WTC11 (cell line): ENCODE results near the gene ABCA12. TPM values are rescaled to one million over a fixed set of nuclear protein-coding genes. Genes with fewer than 3 reads are reported as not detected.
"Not testable (repeated sequence)": the region's sequence is repeated elsewhere in the genome, so short reads cannot be mapped to it uniquely, and the experiment has no call there.

Source experiments
- ATAC-seq: fragments of 200-7000 bp; cut with Tn5 transposase; 2 replicates; pipeline ENCODE4 v1.10.0; 2021; ENCODE audit warnings: mild to moderate bottlenecking, moderate library complexity
- CTCF ChIA-PET: fragments of 300-600 bp; sonication (Branson Sonifier 250); formaldehyde crosslinking; loops from one replicate; lab custom pipeline; 2021; ENCODE audit warnings: antibody characterized with exemption; lab: Charles Lee
- POLR2A ChIA-PET: fragments of 350-600 bp; sonication (Branson Sonifier 250); formaldehyde crosslinking; loops from one replicate; lab custom pipeline; 2021; ENCODE audit warnings: antibody characterized with exemption; lab: Charles Lee
- DNase-seq: peaks from one replicate; pipeline ENCODE4 v3.0.0; 2021; ENCODE audit warnings: low spot score
- H3K27ac Mint-ChIP-seq: 2 replicates; pipeline ENCODE4 v1.8.0; 2021; ENCODE audit warnings: mixed read lengths
- H3K27me3 Mint-ChIP-seq: 2 replicates; pipeline ENCODE4 v1.8.0; 2021; ENCODE audit warnings: low read depth, mild to moderate bottlenecking, moderate library complexity, mixed read lengths
- H3K36me3 Mint-ChIP-seq: 2 replicates; pipeline ENCODE4 v1.8.0; 2021; ENCODE audit warnings: mixed read lengths
- H3K4me1 Mint-ChIP-seq: 2 replicates; pipeline ENCODE4 v1.8.0; 2022; ENCODE audit warnings: mixed read lengths
- H3K4me3 Mint-ChIP-seq: 2 replicates; pipeline ENCODE4 v1.8.0; 2021; ENCODE audit warnings: mild to moderate bottlenecking, moderate library complexity, mixed read lengths
- H3K9me3 Mint-ChIP-seq: 2 replicates; pipeline ENCODE4 v1.8.0; 2021; ENCODE audit warnings: mixed read lengths
- CBFB ChIP-seq: sonication (generic); formaldehyde crosslinking; IDR thresholded peaks from 2 replicates; pipeline ENCODE4 v1.8.1; 2022; ENCODE audit warnings: mild to moderate bottlenecking, low read depth, missing genetic modification reagents
- ESRRA ChIP-seq: sonication (generic); formaldehyde crosslinking; IDR thresholded peaks from 2 replicates; pipeline ENCODE4 v1.8.1; 2022; ENCODE audit warnings: mild to moderate bottlenecking, missing genetic modification reagents, borderline replicate concordance
- ETV6 ChIP-seq: sonication (generic); formaldehyde crosslinking; IDR thresholded peaks from 2 replicates; pipeline ENCODE4 v1.8.1; 2022; ENCODE audit warnings: mild to moderate bottlenecking, missing genetic modification reagents
- MYBL2 ChIP-seq: sonication (generic); formaldehyde crosslinking; IDR thresholded peaks from 2 replicates; pipeline ENCODE4 v1.8.1; 2023; ENCODE audit warnings: mild to moderate bottlenecking, moderate library complexity, missing genetic modification reagents
- NFATC4 ChIP-seq: fragments of 250-450 bp; sonication (Bioruptor Pico); IDR thresholded peaks from 2 replicates; pipeline ENCODE4 v1.9.0; 2021; ENCODE audit warnings: mild to moderate bottlenecking
- NR3C1 ChIP-seq: sonication (generic); formaldehyde crosslinking; conservative IDR thresholded peaks from 2 replicates; pipeline ENCODE4 v1.8.1; 2023; ENCODE audit warnings: low read depth, mild to moderate bottlenecking, missing genetic modification reagents
- OVOL2 ChIP-seq: fragments of 250-450 bp; sonication (Bioruptor Pico); IDR thresholded peaks from 2 replicates; pipeline ENCODE4 v1.9.0; 2021; ENCODE audit warnings: mild to moderate bottlenecking, borderline replicate concordance
- ZNF121 ChIP-seq: sonication (generic); formaldehyde crosslinking; IDR thresholded peaks from 2 replicates; pipeline ENCODE4 v1.8.0; 2023; ENCODE audit warnings: missing genetic modification reagents
- ZNF138 ChIP-seq: sonication (generic); formaldehyde crosslinking; conservative IDR thresholded peaks from 2 replicates; pipeline ENCODE4 v1.8.1; 2022; ENCODE audit warnings: mild to moderate bottlenecking, moderate library complexity, missing genetic modification reagents
- ZNF263 ChIP-seq: sonication (generic); formaldehyde crosslinking; IDR thresholded peaks from 2 replicates; pipeline ENCODE4 v1.8.1; 2022; ENCODE audit warnings: low read depth, mild to moderate bottlenecking, moderate library complexity, missing genetic modification reagents
- ZNF423 ChIP-seq: fragments of 250-450 bp; sonication (Bioruptor Pico); IDR thresholded peaks from 2 replicates; pipeline ENCODE4 v2.1.2; 2022; ENCODE audit warnings: mild to moderate bottlenecking, moderate library complexity
- total RNA-seq: library from RNA; stranded (reverse); gene quantifications from 3 replicates; pipeline ENCODE4 v1.2.3, GENCODE V29; 2021
- TF ChIP-seq, protein P1 (sequence below): sonication (generic); formaldehyde crosslinking; IDR thresholded peaks from 2 replicates; pipeline ENCODE4 v1.8.0; 2022; ENCODE audit warnings: mild to moderate bottlenecking, missing genetic modification reagents
- TF ChIP-seq, protein P2 (sequence below): sonication (generic); formaldehyde crosslinking; IDR thresholded peaks from 2 replicates; pipeline ENCODE4 v1.8.1; 2023; ENCODE audit warnings: mild to moderate bottlenecking, missing genetic modification reagents, moderate library complexity
- TF ChIP-seq, protein P3 (sequence below): sonication (generic); formaldehyde crosslinking; IDR thresholded peaks from 2 replicates; pipeline ENCODE4 v1.8.1; 2022; ENCODE audit warnings: low read depth, mild to moderate bottlenecking, moderate library complexity, missing genetic modification reagents, borderline replicate concordance
- TF ChIP-seq, protein P4 (sequence below): fragments of 200-600 bp; IDR thresholded peaks from 2 replicates; pipeline ENCODE4 v1.8.0; 2022; ENCODE audit warnings: antibody characterized with exemption
- TF ChIP-seq, protein P5 (sequence below): sonication (generic); formaldehyde crosslinking; IDR thresholded peaks from 2 replicates; pipeline ENCODE4 v1.8.0; 2023; ENCODE audit warnings: missing genetic modification reagents

Gene ABCA12
- total RNA-seq, 1 experiment from 2014 or later = 0.04 TPM

DNA sequence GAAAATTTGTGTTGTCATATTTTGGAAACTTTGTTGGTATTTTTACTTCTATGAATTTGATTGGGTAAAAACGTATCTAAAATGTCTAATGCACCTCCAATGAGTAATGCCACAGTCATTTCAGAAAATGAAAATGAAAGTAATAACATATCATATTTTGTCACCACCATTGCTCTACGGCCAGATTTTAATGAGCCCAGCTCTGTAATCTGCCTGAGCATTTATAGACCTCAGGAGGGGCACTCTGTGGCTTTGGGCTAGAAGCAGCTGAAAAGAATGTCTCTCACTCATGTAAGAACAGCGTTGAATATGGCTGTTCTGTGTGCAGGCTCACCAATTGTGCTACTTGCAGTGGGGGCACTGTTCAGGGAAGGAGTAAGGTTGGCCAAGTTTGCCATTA lies 32.7 kb upstream of the ABCA12 start:
- Mint-ChIP-seq H3K36me3 (no peaks in the 10 kb centered on the region), H3K4me3 (no peak overlapping the region), H3K27me3 (no peaks in the 10 kb centered on the region)
- POLR2A ChIA-PET = no interaction called here
- CTCF ChIA-PET = no interaction called here
- TF ChIP-seq ZNF138 (CRISPR knock-in tag) (no peak), OVOL2 (no peak), ZNF121 (no peak), ESRRA (CRISPR knock-in tag) (no peak), ZNF423 (CRISPR knock-in tag) (no peak), ZNF263 (CRISPR knock-in tag) (no peak)
- TF ChIP-seq, protein P1, sequence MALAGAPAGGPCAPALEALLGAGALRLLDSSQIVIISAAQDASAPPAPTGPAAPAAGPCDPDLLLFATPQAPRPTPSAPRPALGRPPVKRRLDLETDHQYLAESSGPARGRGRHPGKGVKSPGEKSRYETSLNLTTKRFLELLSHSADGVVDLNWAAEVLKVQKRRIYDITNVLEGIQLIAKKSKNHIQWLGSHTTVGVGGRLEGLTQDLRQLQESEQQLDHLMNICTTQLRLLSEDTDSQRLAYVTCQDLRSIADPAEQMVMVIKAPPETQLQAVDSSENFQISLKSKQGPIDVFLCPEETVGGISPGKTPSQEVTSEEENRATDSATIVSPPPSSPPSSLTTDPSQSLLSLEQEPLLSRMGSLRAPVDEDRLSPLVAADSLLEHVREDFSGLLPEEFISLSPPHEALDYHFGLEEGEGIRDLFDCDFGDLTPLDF (CRISPR knock-in tag) = no peak
- TF ChIP-seq, protein P2, sequence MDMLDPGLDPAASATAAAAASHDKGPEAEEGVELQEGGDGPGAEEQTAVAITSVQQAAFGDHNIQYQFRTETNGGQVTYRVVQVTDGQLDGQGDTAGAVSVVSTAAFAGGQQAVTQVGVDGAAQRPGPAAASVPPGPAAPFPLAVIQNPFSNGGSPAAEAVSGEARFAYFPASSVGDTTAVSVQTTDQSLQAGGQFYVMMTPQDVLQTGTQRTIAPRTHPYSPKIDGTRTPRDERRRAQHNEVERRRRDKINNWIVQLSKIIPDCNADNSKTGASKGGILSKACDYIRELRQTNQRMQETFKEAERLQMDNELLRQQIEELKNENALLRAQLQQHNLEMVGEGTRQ (CRISPR knock-in tag) = no peak
- TF ChIP-seq, all 79 proteins: peak for 0
- DNase-seq (no peak), ATAC-seq (no peak)
- no peaks in the 10 kb centered on the region for H3K4me1 Mint-ChIP-seq
- no peak overlapping the region for H3K27ac Mint-ChIP-seq
- peaks cover 6% of the 10 kb centered on the region; the same call in 1 of the 2 replicates for H3K9me3 Mint-ChIP-seq

DNA sequence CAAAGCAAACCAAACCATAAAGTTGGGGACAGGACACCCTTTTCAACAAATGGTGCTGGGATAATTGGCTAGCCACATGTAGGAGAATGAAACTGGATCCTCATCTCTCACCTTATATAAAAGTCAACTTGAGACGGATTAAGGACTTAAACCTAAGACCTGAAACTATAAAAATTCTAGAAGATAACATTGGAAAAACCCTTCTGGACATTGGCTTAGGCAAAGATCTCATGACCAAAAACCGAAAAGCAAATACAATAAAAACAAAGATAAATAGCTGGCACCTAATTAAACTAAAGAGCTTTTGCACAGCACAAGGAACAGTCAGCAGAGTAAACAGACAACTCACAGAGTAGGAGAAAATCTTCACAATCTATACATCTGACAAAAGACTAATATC lies 28.1 kb upstream of the ABCA12 start:
- H3K27me3 Mint-ChIP-seq, H3K4me1 Mint-ChIP-seq, CTCF ChIA-PET, ATAC-seq, H3K4me3 Mint-ChIP-seq, H3K27ac Mint-ChIP-seq, POLR2A ChIA-PET, DNase-seq: not testable (repeated sequence)
- peaks cover 19% of the 10 kb centered on the region for H3K36me3 Mint-ChIP-seq
- H3K9me3 Mint-ChIP-seq = peaks cover 36% of the 10 kb centered on the region

DNA sequence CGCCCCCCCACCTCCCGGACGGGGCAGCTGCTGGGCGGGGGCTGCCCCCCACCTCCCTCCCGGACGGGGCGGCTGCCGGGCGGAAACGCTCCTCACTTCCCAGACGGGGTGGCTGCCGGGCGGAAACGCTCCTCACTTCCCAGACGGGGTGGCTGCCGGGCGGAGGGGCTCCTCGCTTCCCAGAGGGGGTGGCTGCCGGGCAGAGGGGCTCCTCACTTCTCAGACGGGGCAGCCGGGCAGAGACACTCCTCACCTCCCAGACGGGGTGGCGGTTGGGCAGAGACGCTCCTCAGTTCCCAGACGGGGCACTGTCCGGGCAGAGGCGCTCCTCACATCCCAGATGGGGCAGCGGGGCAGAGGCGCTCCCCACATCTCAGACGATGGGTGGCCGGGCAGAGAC lies 24.9 kb upstream of the ABCA12 start:
- ATAC-seq, H3K27me3 Mint-ChIP-seq, DNase-seq, POLR2A ChIA-PET, H3K4me3 Mint-ChIP-seq, CTCF ChIA-PET, H3K27ac Mint-ChIP-seq, H3K4me1 Mint-ChIP-seq: not testable (repeated sequence)
- peaks cover 19% of the 10 kb centered on the region for H3K36me3 Mint-ChIP-seq
- peaks cover 40% of the 10 kb centered on the region for H3K9me3 Mint-ChIP-seq

DNA sequence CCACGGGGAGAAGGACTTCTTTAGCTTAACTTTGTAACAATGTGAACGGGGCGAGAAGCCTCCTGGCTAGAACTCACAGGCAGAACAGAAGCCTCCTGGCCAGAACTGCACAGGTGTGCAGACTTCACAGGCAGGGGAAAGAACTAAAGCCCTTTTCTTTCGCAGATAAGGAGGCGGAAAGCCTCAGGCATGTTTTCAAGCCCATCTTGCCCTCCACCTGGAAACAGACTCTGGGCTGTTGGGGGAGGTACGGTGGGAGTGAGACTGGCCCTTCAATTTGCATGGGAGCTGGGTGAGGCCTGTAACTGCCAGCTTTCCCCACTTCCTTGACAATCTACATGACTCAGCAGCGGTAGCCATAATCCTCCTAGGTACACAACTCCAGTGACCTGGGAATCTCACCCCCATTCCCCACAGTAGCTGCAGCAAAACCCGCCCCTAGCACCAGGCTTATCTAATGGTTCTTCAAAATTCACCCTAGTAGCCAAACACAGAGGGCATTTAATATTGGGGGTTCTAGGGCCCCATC lies 22.9 kb upstream of the ABCA12 start:
- POLR2A ChIA-PET = interaction anchor here (0.6 kb wide), 1 partner anchor 30 kb away, joined by 4 read pairs; no protein-coding TSS in a partner anchor
- Mint-ChIP-seq H3K27me3 (no peaks in the 10 kb centered on the region), H3K27ac (no peak overlapping the region), H3K9me3 (peaks cover 33% of the 10 kb centered on the region), H3K4me3 (no peak overlapping the region), H3K36me3 (peaks cover 19% of the 10 kb centered on the region), H3K4me1 (no peaks in the 10 kb centered on the region)
- TF ChIP-seq NFATC4 = no peak
- DNase-seq = no peak
- CTCF ChIA-PET = no interaction called here
- peak; percentile 36; the same call in 1 of the 2 replicates for ATAC-seq

DNA sequence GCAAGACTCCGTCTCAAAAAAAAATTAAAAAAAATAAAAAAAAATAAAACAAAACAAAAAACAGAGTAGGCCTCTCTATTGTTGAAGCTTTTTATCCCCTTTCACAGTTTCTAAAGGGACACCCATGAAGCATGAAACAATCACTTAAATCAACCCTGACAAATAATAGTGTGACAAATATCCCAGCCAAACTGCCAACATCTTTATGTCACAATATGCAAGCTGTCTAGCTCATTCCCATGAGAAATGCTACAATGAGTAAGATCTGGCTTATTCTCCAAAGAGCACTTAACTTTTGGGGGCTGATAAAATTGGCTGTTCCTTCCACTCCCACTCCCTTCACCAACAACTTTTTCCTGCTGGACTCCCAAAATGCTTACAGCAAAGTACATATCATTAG lies 21.7 kb upstream of the ABCA12 start:
- Mint-ChIP-seq H3K36me3 (peaks cover 19% of the 10 kb centered on the region), H3K27ac (no peak overlapping the region), H3K4me3 (no peak overlapping the region), H3K27me3 (no peaks in the 10 kb centered on the region), H3K4me1 (no peaks in the 10 kb centered on the region), H3K9me3 (peaks cover 27% of the 10 kb centered on the region)
- ChIA-PET CTCF (no interaction called here), POLR2A (no interaction called here)
- no peak for DNase-seq
- ATAC-seq = no peak
- TF ChIP-seq CBFB (CRISPR knock-in tag) (no peak), ETV6 (CRISPR knock-in tag) (no peak), NR3C1 (no peak), OVOL2 (no peak), MYBL2 (CRISPR knock-in tag) (no peak)
- TF ChIP-seq, protein P3, sequence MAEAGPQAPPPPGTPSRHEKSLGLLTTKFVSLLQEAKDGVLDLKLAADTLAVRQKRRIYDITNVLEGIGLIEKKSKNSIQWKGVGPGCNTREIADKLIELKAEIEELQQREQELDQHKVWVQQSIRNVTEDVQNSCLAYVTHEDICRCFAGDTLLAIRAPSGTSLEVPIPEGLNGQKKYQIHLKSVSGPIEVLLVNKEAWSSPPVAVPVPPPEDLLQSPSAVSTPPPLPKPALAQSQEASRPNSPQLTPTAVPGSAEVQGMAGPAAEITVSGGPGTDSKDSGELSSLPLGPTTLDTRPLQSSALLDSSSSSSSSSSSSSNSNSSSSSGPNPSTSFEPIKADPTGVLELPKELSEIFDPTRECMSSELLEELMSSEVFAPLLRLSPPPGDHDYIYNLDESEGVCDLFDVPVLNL (CRISPR knock-in tag) = no peak
- TF ChIP-seq, protein P4, sequence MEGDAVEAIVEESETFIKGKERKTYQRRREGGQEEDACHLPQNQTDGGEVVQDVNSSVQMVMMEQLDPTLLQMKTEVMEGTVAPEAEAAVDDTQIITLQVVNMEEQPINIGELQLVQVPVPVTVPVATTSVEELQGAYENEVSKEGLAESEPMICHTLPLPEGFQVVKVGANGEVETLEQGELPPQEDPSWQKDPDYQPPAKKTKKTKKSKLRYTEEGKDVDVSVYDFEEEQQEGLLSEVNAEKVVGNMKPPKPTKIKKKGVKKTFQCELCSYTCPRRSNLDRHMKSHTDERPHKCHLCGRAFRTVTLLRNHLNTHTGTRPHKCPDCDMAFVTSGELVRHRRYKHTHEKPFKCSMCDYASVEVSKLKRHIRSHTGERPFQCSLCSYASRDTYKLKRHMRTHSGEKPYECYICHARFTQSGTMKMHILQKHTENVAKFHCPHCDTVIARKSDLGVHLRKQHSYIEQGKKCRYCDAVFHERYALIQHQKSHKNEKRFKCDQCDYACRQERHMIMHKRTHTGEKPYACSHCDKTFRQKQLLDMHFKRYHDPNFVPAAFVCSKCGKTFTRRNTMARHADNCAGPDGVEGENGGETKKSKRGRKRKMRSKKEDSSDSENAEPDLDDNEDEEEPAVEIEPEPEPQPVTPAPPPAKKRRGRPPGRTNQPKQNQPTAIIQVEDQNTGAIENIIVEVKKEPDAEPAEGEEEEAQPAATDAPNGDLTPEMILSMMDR = no peak
- TF ChIP-seq, protein P5, sequence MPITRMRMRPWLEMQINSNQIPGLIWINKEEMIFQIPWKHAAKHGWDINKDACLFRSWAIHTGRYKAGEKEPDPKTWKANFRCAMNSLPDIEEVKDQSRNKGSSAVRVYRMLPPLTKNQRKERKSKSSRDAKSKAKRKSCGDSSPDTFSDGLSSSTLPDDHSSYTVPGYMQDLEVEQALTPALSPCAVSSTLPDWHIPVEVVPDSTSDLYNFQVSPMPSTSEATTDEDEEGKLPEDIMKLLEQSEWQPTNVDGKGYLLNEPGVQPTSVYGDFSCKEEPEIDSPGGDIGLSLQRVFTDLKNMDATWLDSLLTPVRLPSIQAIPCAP = no peak
